ENCODE data around the gene ALG9. TPM values are rescaled to one million over a fixed set of nuclear protein-coding genes. Genes with fewer than 3 reads are reported as not detected.

ALG9 gene
- total RNA-seq, 1 donor from 2014 or later = 26.6 TPM

GRCh38 chr11:111878385-111878848 is 7.0 kb upstream of the ALG9 start:
- no peak for TF ChIP-seq CTCF (IDR thresholded peaks at IDR 0.05)
- no peaks in the 10 kb centered on the region for H3K36me3 ChIP-seq
- no peaks in the 10 kb centered on the region for H3K27me3 ChIP-seq
- DNase-seq = no peak
- peak overlapping the region; percentile 73 for H3K4me3 ChIP-seq
- H3K27ac ChIP-seq = peak overlapping the region; percentile 95
- no peak for ATAC-seq
- H3K9me3 ChIP-seq = no peaks in the 10 kb centered on the region
- intact Hi-C loops (cut with DNase I) = no loop called here
- H3K4me1 ChIP-seq = peaks cover 7% of the 10 kb centered on the region

GRCh38 chr11:111871693-111872161 is 346 bp upstream of the ALG9 start:
- intact Hi-C loops (cut with DNase I) = no loop called here
- DNase-seq (no peak), ATAC-seq (no peak)
- Histone ChIP-seq H3K4me3 (peak overlapping the region; percentile 86), H3K9me3 (no peaks in the 10 kb centered on the region), H3K4me1 (peaks cover 7% of the 10 kb centered on the region), H3K27ac (peak overlapping the region; percentile 85), H3K27me3 (no peaks in the 10 kb centered on the region), H3K36me3 (peaks cover 20% of the 10 kb centered on the region)
- no peak for TF ChIP-seq CTCF (IDR thresholded peaks at IDR 0.05)

- intact Hi-C loops (cut with DNase I) = no loop called here
- no peak for ATAC-seq
Measured at GRCh38 chr11:111870522-111870885, 877 bp downstream of the ALG9 start.

GRCh38 chr11:111870113-111870512 is 1.3 kb downstream of the ALG9 start:
- H3K4me3 ChIP-seq = peak overlapping the region; percentile 86
- ATAC-seq = no peak

More at GRCh38 chr11:111870522-111870885, 877 bp downstream of the ALG9 start:
- H3K27ac ChIP-seq = peak overlapping the region; percentile 85
- DNase-seq = no peak
- peaks cover 33% of the 10 kb centered on the region for H3K36me3 ChIP-seq
- peaks cover 7% of the 10 kb centered on the region for H3K4me1 ChIP-seq
- H3K9me3 ChIP-seq = no peaks in the 10 kb centered on the region
- peak overlapping the region; percentile 86 for H3K4me3 ChIP-seq
- TF ChIP-seq CTCF (IDR thresholded peaks at IDR 0.05) = no peak
- H3K27me3 ChIP-seq = no peaks in the 10 kb centered on the region

GRCh38 chr11:111860257-111860656 is 11.1 kb downstream of the ALG9 start:
- H3K9me3 ChIP-seq = no peaks in the 10 kb centered on the region
- DNase-seq = no peak
- H3K27ac ChIP-seq = no peak overlapping the region
- no peaks in the 10 kb centered on the region for H3K4me1 ChIP-seq
- H3K36me3 ChIP-seq = peaks cover 81% of the 10 kb centered on the region
- TF ChIP-seq CTCF (IDR thresholded peaks at IDR 0.05) = no peak
- H3K27me3 ChIP-seq = no peaks in the 10 kb centered on the region
- no peak for ATAC-seq
- H3K4me3 ChIP-seq = no peak overlapping the region
- intact Hi-C loops (cut with DNase I) = no loop called here

More at GRCh38 chr11:111870113-111870512, 1.3 kb downstream of the ALG9 start:
- DNase-seq = no peak
- H3K9me3 ChIP-seq = no peaks in the 10 kb centered on the region
- H3K27ac ChIP-seq = no peak overlapping the region
- H3K36me3 ChIP-seq = peaks cover 33% of the 10 kb centered on the region
- intact Hi-C loops (cut with DNase I) = no loop called here
- peaks cover 7% of the 10 kb centered on the region for H3K4me1 ChIP-seq
- no peaks in the 10 kb centered on the region for H3K27me3 ChIP-seq
- no peak for TF ChIP-seq CTCF (IDR thresholded peaks at IDR 0.05)

GRCh38 chr11:111855506-111855905 is 15.9 kb downstream of the ALG9 start:
- no peak for DNase-seq
- no peaks in the 10 kb centered on the region for H3K9me3 ChIP-seq
- intact Hi-C loops (cut with DNase I) = no loop called here
- H3K27me3 ChIP-seq = no peaks in the 10 kb centered on the region
- peaks cover 76% of the 10 kb centered on the region for H3K36me3 ChIP-seq
- no peak for ATAC-seq
- H3K4me3 ChIP-seq = no peak overlapping the region
- no peaks in the 10 kb centered on the region for H3K4me1 ChIP-seq
- no peak overlapping the region for H3K27ac ChIP-seq
- TF ChIP-seq CTCF (IDR thresholded peaks at IDR 0.05) = no peak
